ENCODE results near the gene PDE4B.

The PDE4B gene

DNA sequence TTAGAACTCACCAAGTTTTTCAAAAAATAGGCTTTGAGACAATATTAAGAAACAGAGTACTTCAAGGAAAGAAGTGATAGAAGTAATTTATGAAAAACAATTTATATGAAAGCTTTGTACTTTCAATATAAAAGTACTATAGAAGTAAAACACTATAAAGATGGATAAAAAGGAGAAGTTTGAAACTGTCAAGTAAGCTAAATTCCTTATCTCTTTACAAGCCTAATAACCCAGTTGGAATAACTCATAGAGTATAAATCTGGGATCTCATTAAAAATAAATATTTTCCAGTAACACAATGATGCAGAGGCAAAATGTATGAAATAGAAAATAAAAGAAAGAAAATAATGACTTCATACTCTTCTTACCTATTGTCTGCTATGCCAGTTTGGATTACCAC, 232.5 kb downstream of the PDE4B start:
- TF ChIP-seq EZH2 (IDR thresholded peaks at IDR 0.05; ENCODE audit: borderline replicate concordance, low read length): no peak
- TF ChIP-seq CTCF (IDR thresholded peaks at IDR 0.05; ENCODE audit: low read length): no peak
- no peaks in the 10 kb centered on the region for H3K27me3 ChIP-seq (ENCODE audit: insufficient read depth, low read length)
- H3K9me3 ChIP-seq (ENCODE audit: low read length): no peaks in the 10 kb centered on the region
- H4K20me1 ChIP-seq (ENCODE audit: insufficient read depth, low read length): no peaks in the 10 kb centered on the region
- H3K4me1 ChIP-seq (ENCODE audit: insufficient read depth, low read length, severe bottlenecking): no peaks in the 10 kb centered on the region
- no peak overlapping the region for H3K4me2 ChIP-seq (ENCODE audit: low read length)
- H3K36me3 ChIP-seq (ENCODE audit: insufficient read depth, low read length): peaks cover 11% of the 10 kb centered on the region; the same call in 1 of the 2 replicates
- no peak overlapping the region for H3K27ac ChIP-seq (ENCODE audit: low read depth, low read length, poor library complexity, severe bottlenecking)
- no peaks in the 10 kb centered on the region for H3K9me2 ChIP-seq (ENCODE audit: low read depth, low read length)
- H3K79me2 ChIP-seq (ENCODE audit: insufficient read depth, low read length): no peaks in the 10 kb centered on the region
- no peak overlapping the region for H2AFZ ChIP-seq (ENCODE audit: low read length)
- no peak overlapping the region for H3K4me3 ChIP-seq (ENCODE audit: low read depth, low read length, poor library complexity, severe bottlenecking)
- H3F3A ChIP-seq (ENCODE audit: insufficient read depth, low read length): no peaks in the 10 kb centered on the region
- H3K9ac ChIP-seq (ENCODE audit: low read length): no peak overlapping the region

DNA sequence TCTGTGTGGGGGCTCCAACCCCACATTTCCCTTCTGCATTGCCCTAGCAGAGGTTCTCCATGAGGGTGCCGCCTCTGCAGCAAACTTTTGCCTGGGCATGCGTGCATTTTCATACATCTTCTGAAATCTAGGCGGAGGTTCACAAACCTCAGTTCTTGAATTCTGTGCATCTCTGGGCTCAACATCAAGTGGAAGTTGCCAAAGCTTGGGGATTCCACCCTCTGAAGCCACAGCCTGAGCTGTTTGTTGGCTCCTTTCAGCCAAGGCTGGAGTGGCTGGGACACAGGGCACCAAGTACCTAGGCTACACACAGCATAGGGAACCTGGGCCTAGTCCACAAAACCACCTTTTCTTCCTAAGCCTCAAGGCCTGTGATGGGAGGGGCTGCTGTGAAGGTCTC, 235.3 kb downstream of the PDE4B start:
- no peaks in the 10 kb centered on the region for H3K79me2 ChIP-seq (ENCODE audit: insufficient read depth, low read length)
- H3K4me3 ChIP-seq (ENCODE audit: low read depth, low read length, poor library complexity, severe bottlenecking): no peak overlapping the region
- no peaks in the 10 kb centered on the region for H3K9me2 ChIP-seq (ENCODE audit: low read depth, low read length)
- no peaks in the 10 kb centered on the region for H3K27me3 ChIP-seq (ENCODE audit: insufficient read depth, low read length)
- H2AFZ ChIP-seq (ENCODE audit: low read length): no peak overlapping the region
- no peaks in the 10 kb centered on the region for H4K20me1 ChIP-seq (ENCODE audit: insufficient read depth, low read length)
- peaks cover 17% of the 10 kb centered on the region; the same call in 1 of the 2 replicates for H3K36me3 ChIP-seq (ENCODE audit: insufficient read depth, low read length)
- H3K9me3 ChIP-seq (ENCODE audit: low read length): no peaks in the 10 kb centered on the region
- no peak overlapping the region for H3K9ac ChIP-seq (ENCODE audit: low read length)
- TF ChIP-seq EZH2 (IDR thresholded peaks at IDR 0.05; ENCODE audit: borderline replicate concordance, low read length) (no peak), CTCF (IDR thresholded peaks at IDR 0.05; ENCODE audit: low read length) (no peak)
- no peaks in the 10 kb centered on the region for H3F3A ChIP-seq (ENCODE audit: insufficient read depth, low read length)
- H3K4me2 ChIP-seq (ENCODE audit: low read length): no peak overlapping the region
- peaks cover 3% of the 10 kb centered on the region for H3K4me1 ChIP-seq (ENCODE audit: insufficient read depth, low read length, severe bottlenecking)
- H3K27ac ChIP-seq (ENCODE audit: low read depth, low read length, poor library complexity, severe bottlenecking): no peak overlapping the region

- peaks cover 3% of the 10 kb centered on the region for H3K4me1 ChIP-seq (ENCODE audit: insufficient read depth, low read length, severe bottlenecking)
- no peak overlapping the region for H3K9ac ChIP-seq (ENCODE audit: low read length)
- no peak overlapping the region for H3K4me2 ChIP-seq (ENCODE audit: low read length)
- TF ChIP-seq CTCF (IDR thresholded peaks at IDR 0.05; ENCODE audit: low read length) (no peak), EZH2 (IDR thresholded peaks at IDR 0.05; ENCODE audit: borderline replicate concordance, low read length) (no peak)
- no peaks in the 10 kb centered on the region for H3K9me2 ChIP-seq (ENCODE audit: low read depth, low read length)
- H3K27me3 ChIP-seq (ENCODE audit: insufficient read depth, low read length): no peaks in the 10 kb centered on the region
- no peak overlapping the region for H3K4me3 ChIP-seq (ENCODE audit: low read depth, low read length, poor library complexity, severe bottlenecking)
- H3K36me3 ChIP-seq (ENCODE audit: insufficient read depth, low read length): peaks cover 7% of the 10 kb centered on the region; the same call in 1 of the 2 replicates
- no peak overlapping the region for H3K27ac ChIP-seq (ENCODE audit: low read depth, low read length, poor library complexity, severe bottlenecking)
- H3K9me3 ChIP-seq (ENCODE audit: low read length): no peaks in the 10 kb centered on the region
- no peaks in the 10 kb centered on the region for H4K20me1 ChIP-seq (ENCODE audit: insufficient read depth, low read length)
- H3K79me2 ChIP-seq (ENCODE audit: insufficient read depth, low read length): no peaks in the 10 kb centered on the region
- no peak overlapping the region for H2AFZ ChIP-seq (ENCODE audit: low read length)
- H3F3A ChIP-seq (ENCODE audit: insufficient read depth, low read length): no peaks in the 10 kb centered on the region
Measured at GRCh38 chr1:66033781-66034180, 241.1 kb downstream of the PDE4B start.
